Liver (tissue), 3 donors: ENCODE results near the gene IFT27.

Experiments used
- EGR1 ChIP-seq, 2 donors: IDR thresholded peaks; 2 replicates each; pipeline ENCODE4 v1.6.1; 2016 to 2018; ENCODE audit warnings: antibody characterized with exemption in 2 of 2, low read depth in 2 of 2
- GABPA ChIP-seq, 2 donors: IDR thresholded peaks in 1 of 2; conservative IDR thresholded peaks in 1 of 2; 2 replicates each; pipeline ENCODE4 v1.6.1; 2016; ENCODE audit warnings: antibody characterized with exemption in 2 of 2, mild to moderate bottlenecking in 1 of 2, moderate library complexity in 1 of 2
- HNF4A ChIP-seq, 2 donors: conservative IDR thresholded peaks; 2 replicates each; pipeline ENCODE4 v1.6.1; 2016; ENCODE audit warnings: antibody characterized with exemption in 2 of 2, mild to moderate bottlenecking in 2 of 2
- RAD21 ChIP-seq, 2 donors: IDR thresholded peaks; 2 replicates each; pipeline ENCODE4 v1.6.1; 2016; ENCODE audit warnings: antibody characterized with exemption in 2 of 2, mild to moderate bottlenecking in 2 of 2
- SP1 ChIP-seq: IDR thresholded peaks from 2 replicates; pipeline ENCODE4 v1.6.1; 2018; ENCODE audit warnings: antibody characterized with exemption, mild to moderate bottlenecking
- TAF1 ChIP-seq: conservative IDR thresholded peaks from 2 replicates; pipeline ENCODE4 v1.6.1; 2016; ENCODE audit warnings: antibody characterized with exemption, mild to moderate bottlenecking
- YY1 ChIP-seq: IDR thresholded peaks from 2 replicates; pipeline ENCODE4 v1.6.1; 2016; ENCODE audit warnings: antibody characterized with exemption, mild to moderate bottlenecking
- TF ChIP-seq, protein P1 (sequence below): fragments of 150-350 bp; IDR thresholded peaks from 2 replicates; pipeline ENCODE4 v1.5.1; 2017; ENCODE audit warnings: improper control_type of control experiment, low read depth, low read length; ENCODE audit not compliant: missing input control
- TF ChIP-seq, protein P2 (sequence below): IDR thresholded peaks from 2 replicates; pipeline ENCODE4 v1.6.1; 2016; ENCODE audit warnings: antibody characterized with exemption
- TF ChIP-seq, protein P3 (sequence below): IDR thresholded peaks from 2 replicates; pipeline ENCODE4 v1.6.1; 2016; ENCODE audit warnings: antibody characterized with exemption, mild to moderate bottlenecking
- TF ChIP-seq, protein P4 (sequence below): IDR thresholded peaks from 2 replicates; pipeline ENCODE4 v1.6.1; 2016; ENCODE audit warnings: antibody characterized with exemption
- donor health status: healthy.
- donor health status: healthy.

DNA sequence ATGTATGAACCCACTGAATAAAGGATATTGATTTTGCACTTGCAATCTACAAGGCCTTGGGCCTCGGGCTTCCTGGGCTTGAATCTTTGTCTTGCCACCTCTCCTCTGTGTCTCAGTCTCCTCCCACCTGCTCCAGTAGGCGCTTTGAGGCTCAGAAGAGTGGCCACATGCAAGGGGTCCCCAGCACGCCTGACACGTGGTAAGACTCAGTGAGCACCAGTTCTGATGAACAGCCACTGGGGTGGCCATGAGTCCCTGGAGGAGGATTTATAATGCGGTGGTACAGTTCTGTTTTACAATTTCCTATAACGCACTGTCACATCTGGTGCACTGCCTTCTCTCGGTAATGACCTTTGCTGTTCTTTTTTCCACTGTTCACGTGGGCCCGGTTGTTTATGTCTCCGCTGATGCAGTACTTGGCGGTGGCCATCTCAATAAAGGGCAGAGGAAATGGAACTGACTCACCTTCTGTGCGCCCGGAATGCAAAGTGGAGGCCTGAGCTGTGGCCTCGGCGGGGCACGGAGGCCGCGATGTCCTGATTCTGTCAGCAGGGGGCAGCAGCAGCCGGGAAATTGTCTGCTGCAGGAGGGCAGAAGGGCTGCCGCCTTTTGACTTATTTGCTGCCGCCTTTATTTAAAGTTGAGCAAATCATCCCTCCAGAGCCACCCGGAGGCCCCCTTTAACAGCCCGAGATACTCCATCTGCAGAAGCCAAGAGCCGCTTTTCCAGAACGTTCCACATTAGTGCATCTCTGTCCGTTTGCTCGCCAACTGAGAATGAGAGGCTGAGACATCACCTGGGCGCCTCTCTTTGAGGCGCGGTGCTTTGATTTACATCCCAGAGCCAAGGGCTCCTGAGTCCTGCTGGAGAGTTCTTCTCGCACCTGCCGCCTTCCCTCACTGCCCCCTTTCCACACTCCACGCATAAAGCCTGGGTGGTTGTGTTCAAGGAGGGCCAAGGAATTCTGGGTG lies 6.0 kb upstream of the IFT27 start:
- TF ChIP-seq, protein P1, sequence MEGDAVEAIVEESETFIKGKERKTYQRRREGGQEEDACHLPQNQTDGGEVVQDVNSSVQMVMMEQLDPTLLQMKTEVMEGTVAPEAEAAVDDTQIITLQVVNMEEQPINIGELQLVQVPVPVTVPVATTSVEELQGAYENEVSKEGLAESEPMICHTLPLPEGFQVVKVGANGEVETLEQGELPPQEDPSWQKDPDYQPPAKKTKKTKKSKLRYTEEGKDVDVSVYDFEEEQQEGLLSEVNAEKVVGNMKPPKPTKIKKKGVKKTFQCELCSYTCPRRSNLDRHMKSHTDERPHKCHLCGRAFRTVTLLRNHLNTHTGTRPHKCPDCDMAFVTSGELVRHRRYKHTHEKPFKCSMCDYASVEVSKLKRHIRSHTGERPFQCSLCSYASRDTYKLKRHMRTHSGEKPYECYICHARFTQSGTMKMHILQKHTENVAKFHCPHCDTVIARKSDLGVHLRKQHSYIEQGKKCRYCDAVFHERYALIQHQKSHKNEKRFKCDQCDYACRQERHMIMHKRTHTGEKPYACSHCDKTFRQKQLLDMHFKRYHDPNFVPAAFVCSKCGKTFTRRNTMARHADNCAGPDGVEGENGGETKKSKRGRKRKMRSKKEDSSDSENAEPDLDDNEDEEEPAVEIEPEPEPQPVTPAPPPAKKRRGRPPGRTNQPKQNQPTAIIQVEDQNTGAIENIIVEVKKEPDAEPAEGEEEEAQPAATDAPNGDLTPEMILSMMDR, result peak; percentile 95
- TF ChIP-seq GABPA (IDR thresholded peaks at IDR 0.05 in 1 of 2, conservative IDR thresholded peaks at IDR 0.05 in 1 of 2), result no peak
- TF ChIP-seq TAF1, result no peak
- peak; percentile 88 to 89 for TF ChIP-seq RAD21 (IDR thresholded peaks at IDR 0.05)
- TF ChIP-seq, protein P2, sequence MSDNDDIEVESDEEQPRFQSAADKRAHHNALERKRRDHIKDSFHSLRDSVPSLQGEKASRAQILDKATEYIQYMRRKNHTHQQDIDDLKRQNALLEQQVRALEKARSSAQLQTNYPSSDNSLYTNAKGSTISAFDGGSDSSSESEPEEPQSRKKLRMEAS, result no peak
- TF ChIP-seq YY1, result no peak
- TF ChIP-seq, protein P3, sequence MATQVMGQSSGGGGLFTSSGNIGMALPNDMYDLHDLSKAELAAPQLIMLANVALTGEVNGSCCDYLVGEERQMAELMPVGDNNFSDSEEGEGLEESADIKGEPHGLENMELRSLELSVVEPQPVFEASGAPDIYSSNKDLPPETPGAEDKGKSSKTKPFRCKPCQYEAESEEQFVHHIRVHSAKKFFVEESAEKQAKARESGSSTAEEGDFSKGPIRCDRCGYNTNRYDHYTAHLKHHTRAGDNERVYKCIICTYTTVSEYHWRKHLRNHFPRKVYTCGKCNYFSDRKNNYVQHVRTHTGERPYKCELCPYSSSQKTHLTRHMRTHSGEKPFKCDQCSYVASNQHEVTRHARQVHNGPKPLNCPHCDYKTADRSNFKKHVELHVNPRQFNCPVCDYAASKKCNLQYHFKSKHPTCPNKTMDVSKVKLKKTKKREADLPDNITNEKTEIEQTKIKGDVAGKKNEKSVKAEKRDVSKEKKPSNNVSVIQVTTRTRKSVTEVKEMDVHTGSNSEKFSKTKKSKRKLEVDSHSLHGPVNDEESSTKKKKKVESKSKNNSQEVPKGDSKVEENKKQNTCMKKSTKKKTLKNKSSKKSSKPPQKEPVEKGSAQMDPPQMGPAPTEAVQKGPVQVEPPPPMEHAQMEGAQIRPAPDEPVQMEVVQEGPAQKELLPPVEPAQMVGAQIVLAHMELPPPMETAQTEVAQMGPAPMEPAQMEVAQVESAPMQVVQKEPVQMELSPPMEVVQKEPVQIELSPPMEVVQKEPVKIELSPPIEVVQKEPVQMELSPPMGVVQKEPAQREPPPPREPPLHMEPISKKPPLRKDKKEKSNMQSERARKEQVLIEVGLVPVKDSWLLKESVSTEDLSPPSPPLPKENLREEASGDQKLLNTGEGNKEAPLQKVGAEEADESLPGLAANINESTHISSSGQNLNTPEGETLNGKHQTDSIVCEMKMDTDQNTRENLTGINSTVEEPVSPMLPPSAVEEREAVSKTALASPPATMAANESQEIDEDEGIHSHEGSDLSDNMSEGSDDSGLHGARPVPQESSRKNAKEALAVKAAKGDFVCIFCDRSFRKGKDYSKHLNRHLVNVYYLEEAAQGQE, result no peak
- TF ChIP-seq HNF4A (conservative IDR thresholded peaks at IDR 0.05), result no peak
- TF ChIP-seq EGR1 (IDR thresholded peaks at IDR 0.05; ENCODE audit: low read depth in 2 of 2), result no peak
- no peak for TF ChIP-seq SP1
- TF ChIP-seq, protein P4, sequence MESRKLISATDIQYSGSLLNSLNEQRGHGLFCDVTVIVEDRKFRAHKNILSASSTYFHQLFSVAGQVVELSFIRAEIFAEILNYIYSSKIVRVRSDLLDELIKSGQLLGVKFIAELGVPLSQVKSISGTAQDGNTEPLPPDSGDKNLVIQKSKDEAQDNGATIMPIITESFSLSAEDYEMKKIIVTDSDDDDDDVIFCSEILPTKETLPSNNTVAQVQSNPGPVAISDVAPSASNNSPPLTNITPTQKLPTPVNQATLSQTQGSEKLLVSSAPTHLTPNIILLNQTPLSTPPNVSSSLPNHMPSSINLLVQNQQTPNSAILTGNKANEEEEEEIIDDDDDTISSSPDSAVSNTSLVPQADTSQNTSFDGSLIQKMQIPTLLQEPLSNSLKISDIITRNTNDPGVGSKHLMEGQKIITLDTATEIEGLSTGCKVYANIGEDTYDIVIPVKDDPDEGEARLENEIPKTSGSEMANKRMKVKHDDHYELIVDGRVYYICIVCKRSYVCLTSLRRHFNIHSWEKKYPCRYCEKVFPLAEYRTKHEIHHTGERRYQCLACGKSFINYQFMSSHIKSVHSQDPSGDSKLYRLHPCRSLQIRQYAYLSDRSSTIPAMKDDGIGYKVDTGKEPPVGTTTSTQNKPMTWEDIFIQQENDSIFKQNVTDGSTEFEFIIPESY, result no peak
